Cerebellar cortex (tissue), 1 donor: ENCODE results near the gene CDC25B.

Source experiments
- DNase-seq: peaks from one replicate; pipeline ENCODE4 v3.0.0-alpha.2; 2015; ENCODE audit warnings: low spot score

CDC25B gene

GRCh38 chr20:3795511-3796468 is at the start of gene CDC25B:
TSS of gene CDC25B (plus strand) at chr20:3796310. CDS start at chr20:3796532, 222 bp downstream.
- peak; percentile 87 for DNase-seq

DNA sequence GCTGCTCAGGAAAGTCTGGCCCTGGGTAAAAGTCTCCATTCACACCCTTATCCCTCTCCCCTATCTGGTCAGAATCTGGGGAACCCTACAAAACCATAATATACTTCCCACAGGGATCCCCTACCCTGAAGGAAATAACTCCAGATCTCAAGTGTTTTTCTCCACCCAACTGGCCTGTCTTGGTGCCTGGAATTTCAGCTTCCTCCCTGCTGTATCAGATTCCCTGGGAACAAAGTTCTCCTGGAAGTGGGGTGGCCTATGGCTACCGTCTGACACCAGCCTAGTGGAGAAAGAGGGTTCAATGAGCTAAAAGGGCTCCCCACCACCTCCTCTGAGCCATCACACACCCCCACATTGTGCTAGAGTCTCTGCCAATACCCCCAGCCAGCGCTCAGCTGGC is 48.6 kb upstream of the CDC25B start:
- DNase-seq = no peak

- DNase-seq = no peak
Observed at GRCh38 chr20:3748073-3748472, 48.0 kb upstream of the CDC25B start.

DNA sequence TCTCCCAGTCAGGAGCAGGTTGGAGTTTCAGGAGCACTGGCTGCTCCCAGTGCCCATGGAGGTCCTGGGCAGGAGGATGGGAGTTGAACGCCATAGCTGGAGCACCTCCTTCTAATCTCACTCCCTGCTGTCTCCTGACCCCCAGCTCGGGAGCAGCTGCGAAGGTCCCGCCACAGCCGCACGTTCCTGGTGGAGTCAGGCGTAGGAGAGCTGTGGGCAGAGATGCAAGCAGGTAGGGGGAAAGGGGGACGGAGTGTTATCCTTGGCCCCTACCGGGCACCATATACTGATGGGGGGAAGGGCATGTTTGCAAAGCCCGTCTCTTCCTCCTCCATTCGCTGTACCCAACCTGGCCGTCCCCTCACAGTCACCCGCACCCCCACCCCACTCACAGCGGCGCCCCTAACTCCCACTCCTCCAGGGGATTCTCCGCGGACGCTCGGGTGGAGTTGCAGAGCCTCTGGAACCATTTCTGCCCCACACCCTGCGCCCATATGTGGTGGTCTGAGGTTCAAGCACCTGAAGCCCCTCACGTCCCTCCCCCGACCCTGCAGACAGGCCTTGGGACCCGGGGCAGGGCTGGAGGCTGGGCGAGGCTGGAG is 46.9 kb upstream of the CDC25B start:
- DNase-seq = no peak

GRCh38 chr20:3749689-3750531 is 46.2 kb upstream of the CDC25B start:
- no peak for DNase-seq

GRCh38 chr20:3751305-3751674 is 44.8 kb upstream of the CDC25B start:
- DNase-seq = no peak

DNA sequence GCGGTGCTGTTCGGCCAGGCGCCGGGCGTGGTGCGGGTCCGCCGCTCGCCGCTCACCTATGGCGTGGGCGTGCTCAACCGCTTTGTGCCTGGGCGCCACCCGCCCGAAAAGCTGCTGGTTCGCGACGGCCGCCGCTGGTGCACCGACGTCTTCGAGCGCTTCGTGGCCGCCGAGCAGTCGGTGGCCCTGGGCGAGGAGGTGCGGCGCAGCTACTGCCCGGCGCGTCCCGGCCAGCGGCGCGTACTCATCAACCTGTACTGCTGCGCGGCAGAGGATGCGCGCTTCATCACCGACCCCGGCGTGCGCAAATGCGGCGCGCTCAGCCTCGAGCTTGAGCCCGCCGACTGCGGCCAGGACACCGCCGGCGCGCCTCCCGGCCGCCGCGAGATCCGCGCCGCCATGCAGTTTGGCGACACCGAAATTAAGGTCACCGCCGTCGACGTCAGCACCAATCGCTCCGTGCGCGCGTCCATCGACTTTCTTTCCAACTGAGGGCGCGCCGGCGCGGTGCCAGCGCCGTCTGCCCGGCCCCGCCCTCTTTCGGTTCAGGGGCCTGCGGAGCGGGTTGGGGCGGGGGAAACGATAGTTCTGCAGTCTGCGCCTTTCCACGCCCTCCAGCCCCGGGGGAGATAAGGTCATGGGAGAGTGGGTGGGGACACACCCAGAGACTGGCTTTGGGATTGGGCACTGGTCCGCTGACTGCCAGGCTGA is 44.3 kb upstream of the CDC25B start:
- DNase-seq = no peak

DNA sequence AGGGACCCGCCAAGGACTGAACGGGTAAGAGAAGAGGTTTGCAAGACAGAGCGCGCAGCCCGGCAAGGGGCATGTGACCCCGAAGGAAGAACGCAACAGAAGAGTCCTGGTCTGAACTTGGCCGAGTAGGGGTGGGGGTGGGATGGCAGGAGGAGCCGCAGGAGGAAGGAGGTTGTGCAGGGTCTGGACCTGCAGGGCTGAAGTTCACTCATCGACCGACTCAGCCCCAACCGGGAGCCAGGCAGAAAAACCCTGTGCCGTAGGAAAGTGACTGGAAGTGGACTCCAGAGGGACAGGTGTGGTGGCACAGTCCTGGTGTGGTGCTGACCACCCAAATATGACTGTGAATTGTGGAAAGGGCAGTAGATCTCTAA is 43.7 kb upstream of the CDC25B start:
- no peak for DNase-seq

DNA sequence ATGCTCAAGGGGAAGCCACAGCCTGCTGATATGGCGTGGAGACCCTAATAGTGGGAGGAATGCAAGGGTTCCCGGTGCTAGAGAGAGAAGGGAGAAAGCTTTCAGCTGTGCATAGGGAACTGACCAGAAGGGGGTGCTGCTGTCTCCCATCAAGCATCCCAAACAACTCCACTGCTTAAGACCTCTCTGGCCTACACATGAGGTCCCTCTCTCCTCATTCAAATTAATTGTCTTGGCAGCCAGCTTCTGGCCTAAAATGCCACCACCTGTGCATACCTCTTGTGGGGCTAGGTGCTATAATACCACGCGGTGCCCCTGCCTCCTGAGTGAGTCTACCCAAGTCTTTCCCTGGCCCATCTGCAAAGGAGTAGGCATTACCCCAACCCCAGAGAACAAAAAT is 43.0 kb upstream of the CDC25B start:
- peak; percentile 66 for DNase-seq

GRCh38 chr20:3753501-3754275 is 42.4 kb upstream of the CDC25B start:
- no peak for DNase-seq

DNA sequence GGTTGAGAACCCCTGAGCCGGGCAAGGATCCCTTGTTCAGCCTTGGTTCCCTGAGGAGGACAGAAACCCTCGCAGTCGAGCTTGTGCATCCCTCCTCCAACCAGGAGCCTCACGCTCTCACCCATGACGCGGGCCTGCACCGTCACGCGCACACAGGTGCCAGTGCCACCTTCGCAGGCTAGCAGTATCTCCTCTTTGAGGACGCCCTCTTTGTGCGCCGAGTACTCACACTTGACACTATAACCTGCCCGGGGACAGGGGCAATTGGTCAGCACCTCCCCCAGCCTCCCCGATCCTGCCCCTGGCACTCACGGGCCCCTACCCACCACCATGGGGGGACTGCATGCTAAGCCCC is 41.9 kb upstream of the CDC25B start:
- DNase-seq = no peak

DNA sequence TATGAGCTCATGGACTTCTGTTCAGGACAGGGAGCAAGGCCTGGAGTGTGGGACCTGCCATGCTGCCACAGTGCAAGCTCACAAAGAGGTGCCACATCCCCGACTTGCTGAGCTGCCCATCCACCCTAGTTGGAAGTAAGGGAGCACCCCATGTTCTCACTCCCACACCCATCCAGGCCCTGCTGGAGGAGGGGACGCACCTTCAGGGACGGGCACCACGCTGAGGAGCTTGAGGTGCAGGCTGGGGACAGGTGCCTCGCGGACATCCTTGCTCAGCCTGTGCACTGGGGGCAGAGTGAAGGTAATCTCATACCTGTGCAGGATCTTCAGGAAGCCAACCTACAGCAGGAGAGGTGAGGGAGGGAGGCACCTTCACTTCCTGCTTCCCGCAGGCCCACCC is 40.8 kb upstream of the CDC25B start:
- no peak for DNase-seq

- no peak for DNase-seq
Observed at GRCh38 chr20:3755814-3756480, 40.2 kb upstream of the CDC25B start.

DNA sequence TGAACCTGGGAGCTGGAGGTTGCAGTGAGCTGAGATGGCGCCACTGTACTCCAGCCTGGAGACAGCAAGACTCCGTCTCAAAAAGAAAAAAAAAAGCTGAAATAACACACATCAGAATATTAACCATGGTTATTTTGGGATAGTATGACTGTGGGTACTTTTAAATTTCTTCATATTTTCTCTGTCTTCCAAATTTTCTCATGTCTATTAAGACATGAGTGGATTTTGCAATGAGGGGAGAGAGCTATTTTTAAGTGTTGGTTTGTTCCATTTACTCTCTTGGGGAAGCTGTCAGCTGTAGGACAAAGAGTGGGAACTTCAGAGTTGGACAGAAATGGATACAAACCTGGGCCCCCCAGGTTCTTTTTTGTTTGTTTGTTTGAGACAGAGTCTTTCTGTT is 38.8 kb upstream of the CDC25B start:
- DNase-seq = no peak

- DNase-seq = no peak
Observed at GRCh38 chr20:3758566-3758965, 37.5 kb upstream of the CDC25B start.

DNA sequence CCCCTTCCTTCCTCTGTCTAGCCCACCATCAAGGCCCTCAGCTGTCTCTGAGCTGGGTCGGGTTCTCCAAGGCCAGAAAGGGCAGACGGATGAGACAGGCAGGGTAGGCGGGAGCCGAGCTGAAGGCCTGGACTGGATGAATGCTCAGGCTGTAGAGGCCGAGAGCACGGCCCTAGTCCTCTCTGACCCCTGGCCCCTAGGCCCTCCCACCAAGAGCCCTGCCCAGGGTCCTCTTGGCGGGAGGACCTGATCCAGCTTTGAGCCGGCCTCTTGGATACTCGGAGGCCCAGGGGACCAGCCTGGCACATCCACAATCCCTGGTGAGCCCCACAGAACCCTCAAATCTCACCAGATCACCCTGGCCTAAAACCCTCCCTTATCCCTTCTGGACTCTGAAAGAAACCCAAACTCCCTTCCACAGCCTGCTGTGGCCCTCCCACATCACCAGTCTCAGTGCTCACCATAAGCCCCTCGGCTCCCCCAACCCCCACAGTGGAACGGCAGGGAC is 36.7 kb upstream of the CDC25B start:
- DNase-seq = no peak

DNA sequence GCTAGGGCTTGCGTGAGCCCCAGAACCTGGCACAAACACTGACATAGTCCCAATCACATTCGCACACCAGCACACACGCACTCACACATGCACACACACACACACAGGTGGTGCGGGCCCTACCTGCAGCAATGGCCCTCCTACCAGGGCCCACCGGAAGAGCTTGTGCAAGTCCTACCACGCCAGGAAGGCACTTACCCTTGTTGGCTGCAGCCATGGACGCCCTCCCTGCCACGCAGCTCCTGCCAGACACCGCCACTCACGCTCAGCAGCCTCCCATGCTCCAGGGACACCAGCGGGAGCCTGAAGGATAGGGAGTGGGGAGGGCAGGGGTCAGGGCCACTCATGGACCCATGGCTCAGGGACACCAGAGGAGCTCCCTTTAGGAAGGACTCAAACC is 36.2 kb upstream of the CDC25B start:
- DNase-seq = no peak

GRCh38 chr20:3760655-3761348 is 35.3 kb upstream of the CDC25B start:
- DNase-seq = no peak

- DNase-seq = no peak
Observed at GRCh38 chr20:3763671-3764601, 32.2 kb upstream of the CDC25B start.
